Activated CD4-positive, alpha-beta memory T cell treated with anti-CD3 and anti-CD28 coated beads, Interleukin-2, amount 10 ng/mL, durations not matched to agents 7 days and 5 days (primary cell): ENCODE measurements around the gene SMPD3. TPM values are rescaled to one million over a fixed set of nuclear protein-coding genes. Genes with fewer than 3 reads are reported as not detected.

Experiments
- CTCF ChIA-PET: fragments of 350-600 bp; sonication (Branson Sonifier 250); formaldehyde crosslinking; loops from one replicate; lab custom pipeline; 2021; ENCODE audit warnings: antibody characterized with exemption, inconsistent platforms; lab: Charles Lee
- POLR2A ChIA-PET: fragments of 350-600 bp; sonication (Branson Sonifier 250); formaldehyde crosslinking; loops from one replicate; lab custom pipeline; 2021; ENCODE audit warnings: antibody characterized with exemption; lab: Charles Lee
- DNase-seq: peaks from one replicate; pipeline ENCODE4 v3.0.0-alpha.2; 2020
- H3K27ac Mint-ChIP-seq: one replicate; pipeline ENCODE4 v1.8.0; 2021; ENCODE audit warnings: mild to moderate bottlenecking, mixed read lengths
- H3K27me3 Mint-ChIP-seq: one replicate; pipeline ENCODE4 v1.8.0; 2021; ENCODE audit warnings: mixed read lengths
- H3K36me3 Mint-ChIP-seq: one replicate; pipeline ENCODE4 v1.8.0; 2021; ENCODE audit warnings: low read depth, mixed read lengths
- H3K4me1 Mint-ChIP-seq: one replicate; pipeline ENCODE4 v1.8.0; 2021; ENCODE audit warnings: mixed read lengths
- H3K4me3 Mint-ChIP-seq: one replicate; pipeline ENCODE4 v1.8.0; 2021; ENCODE audit warnings: mild to moderate bottlenecking, mixed read lengths
- H3K9me3 Mint-ChIP-seq: one replicate; pipeline ENCODE4 v1.8.0; 2021; ENCODE audit warnings: mixed read lengths
- total RNA-seq, 2 experiments: library from RNA; stranded (reverse); gene quantifications; one replicate each; pipeline ENCODE4 v1.2.3, GENCODE V29; 2021

SMPD3 gene
- total RNA-seq, 2 experiments from 2014 or later: 0.38 to 0.53 TPM

GRCh38 chr16:68310774-68311511 lies 137.4 kb downstream of the SMPD3 start, which contains the start of the genes PRMT7 and SLC7A6OS:
Gene PRMT7 (plus strand): TSS chr16:68311019. CDS start chr16:68315980, 4,961 bp downstream.
Gene SLC7A6OS (minus strand): TSS chr16:68310946. CDS start chr16:68310926, 20 bp downstream.
- Mint-ChIP-seq H3K27me3 (no peaks in the 10 kb centered on the region), H3K4me1 (peaks cover 55% of the 10 kb centered on the region), H3K27ac (peak within 1 kb of the TSS; percentile 96), H3K36me3 (peaks cover 36% of the 10 kb centered on the region), H3K9me3 (no peaks in the 10 kb centered on the region), H3K4me3 (peak within 1 kb of the TSS; percentile 84)
- peak; percentile 95 for DNase-seq
- POLR2A ChIA-PET: interaction anchor here (0.7 to 4.2 kb wide), 26 partner anchors 8 to 504 kb away, joined by 3 to 71 read pairs (median 5); partner anchors contain the start of genes NFATC3, PLA2G15, RANBP10 and SLC7A6
- CTCF ChIA-PET: interaction anchor here (0.6 to 6.3 kb wide), 16 partner anchors 10 to 249 kb away, joined by 3 to 119 read pairs (median 5); partner anchors contain the start of genes PLA2G15 and SLC7A6

- Mint-ChIP-seq H3K27me3 (no peaks in the 10 kb centered on the region), H3K4me1 (peaks cover 55% of the 10 kb centered on the region), H3K4me3 (peak overlapping the region; percentile 84), H3K36me3 (peaks cover 37% of the 10 kb centered on the region), H3K9me3 (no peaks in the 10 kb centered on the region), H3K27ac (peak overlapping the region; percentile 96)
- no peak for DNase-seq
- ChIA-PET POLR2A (interaction anchor here (0.7 to 4.2 kb wide), 26 partner anchors 9 to 504 kb away, joined by 3 to 71 read pairs (median 5); partner anchors contain the start of genes NFATC3, PLA2G15, RANBP10 and SLC7A6), CTCF (interaction anchor here (0.6 to 6.3 kb wide), 15 partner anchors 11 to 248 kb away, joined by 3 to 119 read pairs (median 6); partner anchors contain the start of gene SLC7A6)
Observed at GRCh38 chr16:68310437-68310773, 137.9 kb downstream of the SMPD3 start.

GRCh38 chr16:68309799-68310198 lies 138.5 kb downstream of the SMPD3 start:
- peak overlapping the region; percentile 96 for H3K27ac Mint-ChIP-seq
- no peaks in the 10 kb centered on the region for H3K9me3 Mint-ChIP-seq
- H3K4me3 Mint-ChIP-seq: peak overlapping the region; percentile 84
- CTCF ChIA-PET: interaction anchor here (6.3 kb wide), 1 partner anchor 47 kb away, joined by 119 read pairs; the partner anchor contains the start of gene SLC7A6
- POLR2A ChIA-PET: interaction anchor here (0.7 to 4.2 kb wide), 3 partner anchors 12 to 49 kb away, joined by 4 to 43 read pairs (median 10); partner anchors contain the start of gene SLC7A6
- H3K4me1 Mint-ChIP-seq: peaks cover 56% of the 10 kb centered on the region
- H3K27me3 Mint-ChIP-seq: no peaks in the 10 kb centered on the region
- peaks cover 43% of the 10 kb centered on the region for H3K36me3 Mint-ChIP-seq
- DNase-seq: no peak

Other genes with a start within 250 kb of the SMPD3 start
- not detected for gene ESRP2, start 212.4 kb downstream of the SMPD3 start, total RNA-seq
- 1 to 10 TPM; 7.4 to 7.5 TPM for gene PLA2G15, start 203.1 kb downstream of the SMPD3 start, total RNA-seq
- 10 to 100 TPM; 66.7 to 68.9 TPM for gene SLC7A6, start 184.0 kb downstream of the SMPD3 start, total RNA-seq
- 10 to 100 TPM; 30.4 to 31.2 TPM for gene SLC7A6OS, start 137.6 kb downstream of the SMPD3 start, total RNA-seq
- 10 to 100 TPM; 50.4 to 52.2 TPM for gene PRMT7, start 137.5 kb downstream of the SMPD3 start, total RNA-seq
- gene ZFP90, start 90.8 kb upstream of the SMPD3 start, total RNA-seq: 10 to 100 TPM; 35.2 to 36.5 TPM
- gene CDH3, start 196.8 kb upstream of the SMPD3 start, total RNA-seq: under 1 TPM; 0.15 to 0.33 TPM